NT2/D1 (cell line): ENCODE measurements around the gene NPAS3.

Experiments
- DNase-seq: peaks from one replicate; pipeline ENCODE4 v3.0.0-alpha.2; 2011; ENCODE audit warnings: low read depth, low spot score
- H3K27me3 ChIP-seq: 2 replicates; pipeline ENCODE4 v1.6.0; 2011; ENCODE audit warnings: mild to moderate bottlenecking; ENCODE audit not compliant: insufficient read length, insufficient read depth
- H3K36me3 ChIP-seq: 2 replicates; pipeline ENCODE4 v1.6.1; 2011; ENCODE audit warnings: mild to moderate bottlenecking, low read length, mixed read lengths; ENCODE audit not compliant: insufficient read depth, insufficient read length
- H3K4me1 ChIP-seq: 2 replicates; pipeline ENCODE4 v1.5.1; 2011; ENCODE audit not compliant: insufficient read depth, insufficient read length
- H3K4me3 ChIP-seq: 2 replicates; pipeline ENCODE4 v1.5.1; 2011; ENCODE audit warnings: low read depth; ENCODE audit not compliant: insufficient read length
- H3K9ac ChIP-seq: 2 replicates; pipeline ENCODE4 v1.6.0; 2011; ENCODE audit warnings: low read depth; ENCODE audit not compliant: insufficient read length
- H3K9me3 ChIP-seq: 2 replicates; pipeline ENCODE4 v1.5.1; 2011; ENCODE audit warnings: mild to moderate bottlenecking, low read length; ENCODE audit not compliant: insufficient read depth
- SUZ12 ChIP-seq: IDR thresholded peaks from 2 replicates; pipeline ENCODE4 v1.6.1; 2011; ENCODE audit not compliant: insufficient read length, insufficient read depth; ENCODE audit errors: extremely low read depth
- YY1 ChIP-seq: IDR thresholded peaks from 2 replicates; pipeline ENCODE4 v1.6.1; 2011; ENCODE audit not compliant: insufficient read length, insufficient read depth
- ZNF274 ChIP-seq: IDR thresholded peaks from 2 replicates; pipeline ENCODE4 v1.6.1; 2011; ENCODE audit warnings: mild to moderate bottlenecking, low read depth, low read length

Gene NPAS3

GRCh38 chr14:33670235-33670634 lies 731.6 kb downstream of the NPAS3 start:
- H3K27me3 ChIP-seq: no peaks in the 10 kb centered on the region
- H3K4me1 ChIP-seq: no peaks in the 10 kb centered on the region
- H3K4me3 ChIP-seq: no peak overlapping the region
- H3K9me3 ChIP-seq: no peaks in the 10 kb centered on the region
- no peaks in the 10 kb centered on the region for H3K36me3 ChIP-seq
- no peak for DNase-seq
- TF ChIP-seq YY1 (no peak), SUZ12 (no peak), ZNF274 (no peak)
- H3K9ac ChIP-seq: no peak overlapping the region

DNA sequence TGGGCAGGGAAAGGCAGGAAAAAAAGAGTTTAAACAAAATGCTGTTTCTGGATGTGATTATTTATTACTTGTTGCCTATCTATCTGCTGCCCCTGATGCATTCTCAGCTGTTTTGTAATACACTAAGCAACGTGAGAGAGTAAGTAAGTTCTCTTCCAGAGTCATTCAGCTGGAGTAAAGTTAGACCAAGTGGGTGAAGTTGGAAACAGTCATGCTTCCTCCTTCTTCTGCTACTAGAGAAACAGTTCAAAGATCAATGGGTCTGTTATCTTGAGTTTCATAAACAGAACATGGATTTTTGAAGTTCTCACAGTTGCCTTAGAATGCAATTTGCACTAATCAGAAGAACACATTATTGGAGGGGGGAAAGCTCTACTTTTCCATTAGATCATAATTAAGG lies 732.9 kb downstream of the NPAS3 start:
- DNase-seq: no peak
- Histone ChIP-seq H3K27me3 (no peaks in the 10 kb centered on the region), H3K36me3 (no peaks in the 10 kb centered on the region), H3K4me1 (no peaks in the 10 kb centered on the region), H3K9me3 (no peaks in the 10 kb centered on the region), H3K9ac (no peak overlapping the region), H3K4me3 (no peak overlapping the region)
- no peak for TF ChIP-seq SUZ12
- TF ChIP-seq ZNF274: no peak
- no peak for TF ChIP-seq YY1

DNA sequence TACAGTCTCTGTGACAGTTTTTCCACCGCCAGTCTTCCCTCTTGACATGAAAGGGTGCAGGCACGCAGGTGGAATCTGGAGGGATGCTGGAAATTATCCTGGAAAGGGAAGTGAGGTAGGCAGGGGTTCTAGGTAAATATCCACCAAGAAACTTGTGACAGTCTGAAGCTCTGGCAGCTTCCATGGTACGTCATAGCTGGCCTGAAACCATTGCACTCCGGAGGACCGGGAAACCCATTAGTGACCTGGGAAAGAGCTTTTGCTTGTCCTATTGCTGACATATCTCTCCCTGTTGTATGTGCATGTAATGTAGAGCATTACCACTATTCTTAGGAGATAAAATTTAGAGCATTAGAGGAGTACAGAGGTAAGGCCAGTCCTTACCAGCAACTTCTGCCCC lies 736.2 kb downstream of the NPAS3 start:
- no peaks in the 10 kb centered on the region for H3K4me1 ChIP-seq
- no peak for TF ChIP-seq ZNF274
- TF ChIP-seq SUZ12: no peak
- TF ChIP-seq YY1: no peak
- H3K36me3 ChIP-seq: no peaks in the 10 kb centered on the region
- DNase-seq: no peak
- H3K4me3 ChIP-seq: no peak overlapping the region
- no peaks in the 10 kb centered on the region for H3K9me3 ChIP-seq
- H3K9ac ChIP-seq: no peak overlapping the region
- no peaks in the 10 kb centered on the region for H3K27me3 ChIP-seq

- Histone ChIP-seq H3K4me3 (no peak overlapping the region), H3K36me3 (no peaks in the 10 kb centered on the region), H3K9me3 (no peaks in the 10 kb centered on the region), H3K9ac (no peak overlapping the region), H3K4me1 (no peaks in the 10 kb centered on the region), H3K27me3 (no peaks in the 10 kb centered on the region)
- DNase-seq: no peak
- TF ChIP-seq ZNF274: no peak
- no peak for TF ChIP-seq SUZ12
- TF ChIP-seq YY1: no peak
Measured at GRCh38 chr14:33675415-33676130, 736.9 kb downstream of the NPAS3 start.

DNA sequence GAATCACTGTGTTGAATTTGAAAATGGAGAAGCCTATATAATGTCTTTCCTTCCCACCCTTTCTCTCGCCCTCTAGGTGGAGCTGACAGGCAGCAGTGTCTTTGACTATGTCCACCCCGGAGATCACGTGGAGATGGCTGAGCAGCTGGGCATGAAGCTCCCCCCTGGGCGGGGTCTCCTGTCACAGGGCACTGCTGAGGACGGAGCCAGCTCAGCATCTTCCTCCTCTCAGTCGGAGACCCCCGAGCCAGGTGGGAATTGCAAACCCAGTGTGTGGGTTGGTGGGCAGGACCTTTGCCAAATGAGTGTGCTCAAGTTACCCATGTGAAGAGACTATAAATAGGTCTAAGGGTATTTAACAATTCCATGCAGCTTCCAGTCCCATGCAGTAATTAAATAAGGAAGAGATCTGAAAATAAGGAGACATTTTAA lies 737.5 kb downstream of the NPAS3 start:
- TF ChIP-seq SUZ12 (no peak), ZNF274 (no peak), YY1 (no peak)
- Histone ChIP-seq H3K9ac (no peak overlapping the region), H3K27me3 (no peaks in the 10 kb centered on the region), H3K4me3 (no peak overlapping the region), H3K36me3 (no peaks in the 10 kb centered on the region), H3K9me3 (no peaks in the 10 kb centered on the region), H3K4me1 (no peaks in the 10 kb centered on the region)
- peak; percentile 8 for DNase-seq

DNA sequence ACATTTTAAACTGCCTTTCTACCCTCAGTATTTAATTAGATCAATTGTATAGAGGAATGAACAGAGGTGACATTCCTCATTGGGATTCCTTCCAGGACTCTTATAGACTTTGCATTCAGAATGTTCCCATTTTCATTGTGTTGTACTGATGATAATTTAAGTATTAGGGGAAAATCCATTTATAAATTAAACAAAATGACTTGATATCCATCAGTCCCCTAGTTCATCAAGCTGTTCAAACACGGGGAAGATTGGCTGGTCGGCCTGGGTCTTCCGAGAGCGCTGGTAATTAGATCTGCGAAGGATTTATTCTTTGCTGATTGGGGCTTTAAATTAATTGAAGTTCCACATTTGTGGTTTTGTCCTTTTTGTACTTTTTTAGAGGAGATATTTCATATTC lies 738.2 kb downstream of the NPAS3 start:
- no peak overlapping the region for H3K4me3 ChIP-seq
- no peak for DNase-seq
- no peaks in the 10 kb centered on the region for H3K36me3 ChIP-seq
- H3K4me1 ChIP-seq: no peaks in the 10 kb centered on the region
- no peaks in the 10 kb centered on the region for H3K27me3 ChIP-seq
- no peak overlapping the region for H3K9ac ChIP-seq
- H3K9me3 ChIP-seq: no peaks in the 10 kb centered on the region
- TF ChIP-seq YY1 (no peak), SUZ12 (no peak), ZNF274 (no peak)

DNA sequence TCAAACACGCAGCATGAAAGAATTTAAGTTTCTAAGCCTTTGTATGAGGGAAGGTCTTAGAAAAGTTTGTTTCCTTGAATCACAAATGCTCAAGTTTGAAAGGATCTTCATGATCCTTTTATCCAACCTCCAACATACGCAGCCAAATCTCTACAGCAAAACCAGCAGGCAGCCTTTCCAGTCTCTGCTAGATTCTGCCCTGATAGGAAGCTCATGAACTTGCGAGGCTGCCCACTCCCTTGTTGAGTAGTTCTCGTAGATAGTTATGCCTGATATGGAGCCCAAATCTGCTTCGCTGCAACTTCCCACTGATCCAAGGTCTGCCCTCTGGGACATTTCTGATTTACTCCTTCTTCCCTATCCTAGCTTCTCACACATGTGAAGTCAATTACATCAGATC lies 739.3 kb downstream of the NPAS3 start:
- TF ChIP-seq SUZ12 (no peak), YY1 (no peak), ZNF274 (no peak)
- no peak overlapping the region for H3K4me3 ChIP-seq
- no peaks in the 10 kb centered on the region for H3K36me3 ChIP-seq
- no peak for DNase-seq
- H3K9me3 ChIP-seq: no peaks in the 10 kb centered on the region
- no peak overlapping the region for H3K9ac ChIP-seq
- no peaks in the 10 kb centered on the region for H3K4me1 ChIP-seq
- no peaks in the 10 kb centered on the region for H3K27me3 ChIP-seq

DNA sequence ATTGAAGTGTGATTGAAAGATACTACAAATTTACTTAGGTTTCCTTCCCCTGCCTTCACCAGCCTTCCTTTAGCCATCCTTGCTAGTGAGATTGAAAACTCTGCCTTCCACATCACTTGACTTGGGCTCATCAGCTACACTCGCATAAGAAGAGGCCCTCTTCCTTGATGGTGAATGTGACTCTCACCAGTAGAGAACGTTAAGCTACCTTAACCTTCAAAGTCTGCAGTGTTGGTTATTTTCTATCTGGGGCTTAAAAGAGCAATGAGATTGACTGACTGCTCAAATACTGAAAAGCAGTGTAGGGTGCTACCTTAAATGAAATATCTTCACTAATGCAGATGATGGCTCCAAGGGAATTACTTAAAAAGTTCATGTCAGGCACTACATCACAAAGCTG lies 740.3 kb downstream of the NPAS3 start:
- no peaks in the 10 kb centered on the region for H3K4me1 ChIP-seq
- H3K9me3 ChIP-seq: no peaks in the 10 kb centered on the region
- no peak for DNase-seq
- H3K9ac ChIP-seq: no peak overlapping the region
- no peak overlapping the region for H3K4me3 ChIP-seq
- no peaks in the 10 kb centered on the region for H3K36me3 ChIP-seq
- no peak for TF ChIP-seq YY1
- no peak for TF ChIP-seq SUZ12
- no peak for TF ChIP-seq ZNF274
- no peaks in the 10 kb centered on the region for H3K27me3 ChIP-seq
